ENCODE measurements around the gene EHMT1. TPM values are rescaled to one million over a fixed set of nuclear protein-coding genes. Genes with fewer than 3 reads are reported as not detected.

EHMT1 gene
- total RNA-seq, 1 experiment from 2014 or later, result 35.9 TPM

- no peak overlapping the region for H2AFZ ChIP-seq (ENCODE audit: low read length)
- peaks cover 15% of the 10 kb centered on the region for H3K4me1 ChIP-seq (ENCODE audit: low read length)
- H3K4me2 ChIP-seq (ENCODE audit: low read depth, low read length, poor library complexity, severe bottlenecking), result no peak overlapping the region
- H3K27ac ChIP-seq (ENCODE audit: low read length), result no peak overlapping the region
- no peaks in the 10 kb centered on the region for H3K27me3 ChIP-seq (ENCODE audit: low read length)
- H3K9me3 ChIP-seq (ENCODE audit: low read length), result no peaks in the 10 kb centered on the region
- H3K9me2 ChIP-seq (replicated peaks; ENCODE audit: insufficient read depth, low read length), result no peaks in the 10 kb centered on the region
- no peak for DNase-seq
- H4K20me1 ChIP-seq (ENCODE audit: insufficient read depth, low read depth, low read length), result no peaks in the 10 kb centered on the region; the same call in 1 of the 2 replicates
- H3K9ac ChIP-seq (ENCODE audit: low read length), result no peak overlapping the region
- no peak overlapping the region for H3K4me3 ChIP-seq (ENCODE audit: low read length)
- peaks cover 24% of the 10 kb centered on the region for H3K79me2 ChIP-seq (ENCODE audit: low read length)
- peaks cover 44% of the 10 kb centered on the region for H3K36me3 ChIP-seq (ENCODE audit: insufficient read depth, low read length)
Measured at GRCh38 chr9:137748741-137749140, 129.9 kb downstream of the EHMT1 start.

DNA sequence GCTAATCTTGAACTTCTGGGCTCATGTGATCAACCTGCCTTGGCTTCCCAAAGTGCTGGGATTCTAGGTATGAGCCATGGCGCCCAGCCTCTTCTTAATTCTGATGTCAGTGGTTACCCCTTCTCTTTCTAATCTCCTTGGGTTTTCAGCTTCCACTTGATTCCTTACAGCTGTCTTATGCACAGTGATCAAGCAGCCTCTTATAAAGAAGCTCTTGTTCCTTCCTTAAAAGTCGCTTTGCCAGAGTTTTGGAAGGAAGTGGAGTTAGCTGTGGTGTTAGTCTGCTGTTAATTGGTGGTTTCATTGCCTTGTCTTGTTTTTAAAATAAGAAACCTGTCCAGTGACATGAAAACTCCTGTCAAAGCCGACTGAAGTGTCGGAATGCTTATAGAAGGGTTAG lies 130.7 kb downstream of the EHMT1 start:
- Histone ChIP-seq H4K20me1 (ENCODE audit: insufficient read depth, low read depth, low read length) (no peaks in the 10 kb centered on the region; the same call in 1 of the 2 replicates), H2AFZ (ENCODE audit: low read length) (no peak overlapping the region), H3K36me3 (ENCODE audit: insufficient read depth, low read length) (peaks cover 43% of the 10 kb centered on the region), H3K9ac (ENCODE audit: low read length) (no peak overlapping the region), H3K9me2 (replicated peaks; ENCODE audit: insufficient read depth, low read length) (no peaks in the 10 kb centered on the region), H3K79me2 (ENCODE audit: low read length) (peaks cover 24% of the 10 kb centered on the region), H3K27me3 (ENCODE audit: low read length) (no peaks in the 10 kb centered on the region), H3K4me3 (ENCODE audit: low read length) (no peak overlapping the region), H3K4me1 (ENCODE audit: low read length) (peaks cover 12% of the 10 kb centered on the region), H3K27ac (ENCODE audit: low read length) (no peak overlapping the region), H3K9me3 (ENCODE audit: low read length) (no peaks in the 10 kb centered on the region), H3K4me2 (ENCODE audit: low read depth, low read length, poor library complexity, severe bottlenecking) (no peak overlapping the region)
- DNase-seq, result no peak

DNA sequence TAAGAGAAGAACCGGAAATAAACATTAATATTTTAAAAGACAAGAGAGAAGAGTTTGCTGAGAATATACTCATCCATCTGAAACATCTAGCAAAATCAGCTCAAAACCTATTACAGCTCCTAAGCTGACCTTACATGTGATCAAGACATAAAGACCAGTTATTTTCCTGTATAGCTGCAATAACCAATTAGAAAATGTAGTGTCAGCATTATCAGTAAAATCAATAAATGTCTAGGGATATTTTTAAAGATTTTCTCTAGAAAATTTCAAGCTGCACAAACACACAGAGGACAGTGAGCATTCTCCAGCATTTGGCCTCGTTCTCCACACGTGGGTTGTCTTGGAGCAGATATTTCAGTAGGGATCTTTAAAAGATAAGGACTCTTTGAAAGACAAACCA lies 131.2 kb downstream of the EHMT1 start:
- Histone ChIP-seq H2AFZ (ENCODE audit: low read length) (no peak overlapping the region), H3K9ac (ENCODE audit: low read length) (no peak overlapping the region), H3K79me2 (ENCODE audit: low read length) (peaks cover 24% of the 10 kb centered on the region), H4K20me1 (ENCODE audit: insufficient read depth, low read depth, low read length) (no peaks in the 10 kb centered on the region; the same call in 1 of the 2 replicates), H3K4me2 (ENCODE audit: low read depth, low read length, poor library complexity, severe bottlenecking) (no peak overlapping the region), H3K27ac (ENCODE audit: low read length) (no peak overlapping the region), H3K9me2 (replicated peaks; ENCODE audit: insufficient read depth, low read length) (no peaks in the 10 kb centered on the region), H3K36me3 (ENCODE audit: insufficient read depth, low read length) (peaks cover 46% of the 10 kb centered on the region), H3K27me3 (ENCODE audit: low read length) (no peaks in the 10 kb centered on the region), H3K4me3 (ENCODE audit: low read length) (no peak overlapping the region), H3K9me3 (ENCODE audit: low read length) (no peaks in the 10 kb centered on the region), H3K4me1 (ENCODE audit: low read length) (peaks cover 7% of the 10 kb centered on the region)
- no peak for DNase-seq

GRCh38 chr9:137750566-137750965 lies 131.8 kb downstream of the EHMT1 start:
- no peaks in the 10 kb centered on the region for H3K9me3 ChIP-seq (ENCODE audit: low read length)
- H3K4me3 ChIP-seq (ENCODE audit: low read length), result no peak overlapping the region
- no peaks in the 10 kb centered on the region; the same call in 1 of the 2 replicates for H4K20me1 ChIP-seq (ENCODE audit: insufficient read depth, low read depth, low read length)
- no peaks in the 10 kb centered on the region for H3K27me3 ChIP-seq (ENCODE audit: low read length)
- peaks cover 50% of the 10 kb centered on the region for H3K36me3 ChIP-seq (ENCODE audit: insufficient read depth, low read length)
- no peak for DNase-seq
- no peaks in the 10 kb centered on the region for H3K9me2 ChIP-seq (replicated peaks; ENCODE audit: insufficient read depth, low read length)
- H2AFZ ChIP-seq (ENCODE audit: low read length), result no peak overlapping the region
- peaks cover 23% of the 10 kb centered on the region for H3K79me2 ChIP-seq (ENCODE audit: low read length)
- no peak overlapping the region for H3K4me2 ChIP-seq (ENCODE audit: low read depth, low read length, poor library complexity, severe bottlenecking)
- no peak overlapping the region for H3K9ac ChIP-seq (ENCODE audit: low read length)
- peaks cover 3% of the 10 kb centered on the region for H3K4me1 ChIP-seq (ENCODE audit: low read length)
- no peak overlapping the region for H3K27ac ChIP-seq (ENCODE audit: low read length)

GRCh38 chr9:137751616-137752015 lies 132.8 kb downstream of the EHMT1 start:
- Histone ChIP-seq H3K9ac (ENCODE audit: low read length) (no peak overlapping the region), H4K20me1 (ENCODE audit: insufficient read depth, low read depth, low read length) (no peaks in the 10 kb centered on the region), H2AFZ (ENCODE audit: low read length) (no peak overlapping the region), H3K27me3 (ENCODE audit: low read length) (no peaks in the 10 kb centered on the region), H3K4me1 (ENCODE audit: low read length) (no peaks in the 10 kb centered on the region), H3K79me2 (ENCODE audit: low read length) (peaks cover 26% of the 10 kb centered on the region), H3K4me3 (ENCODE audit: low read length) (no peak overlapping the region), H3K4me2 (ENCODE audit: low read depth, low read length, poor library complexity, severe bottlenecking) (no peak overlapping the region), H3K27ac (ENCODE audit: low read length) (no peak overlapping the region), H3K36me3 (ENCODE audit: insufficient read depth, low read length) (peaks cover 49% of the 10 kb centered on the region), H3K9me2 (replicated peaks; ENCODE audit: insufficient read depth, low read length) (no peaks in the 10 kb centered on the region), H3K9me3 (ENCODE audit: low read length) (no peaks in the 10 kb centered on the region)
- DNase-seq, result no peak

DNA sequence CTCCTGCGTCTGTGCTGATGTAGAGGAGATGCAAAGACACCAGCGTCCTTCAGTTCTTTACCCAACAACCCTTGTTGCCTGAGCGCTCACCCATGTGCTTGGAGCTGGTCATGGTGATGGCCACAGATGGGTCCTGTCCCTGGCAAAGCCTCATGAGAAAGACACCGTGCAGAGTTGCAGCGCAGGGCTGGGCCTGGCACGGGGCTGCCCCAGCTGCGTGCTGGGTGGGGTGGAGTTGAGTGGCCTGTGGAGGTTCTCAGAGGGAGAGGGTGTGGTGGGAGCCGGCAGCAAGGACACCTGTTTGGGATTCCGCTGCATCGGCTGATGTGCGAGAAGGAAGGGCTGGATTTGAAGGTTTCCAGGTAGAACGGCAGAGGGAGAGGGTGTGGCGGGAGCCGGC lies 133.6 kb downstream of the EHMT1 start:
- no peak for DNase-seq
- no peak overlapping the region for H3K9ac ChIP-seq (ENCODE audit: low read length)
- H3K4me1 ChIP-seq (ENCODE audit: low read length), result no peaks in the 10 kb centered on the region
- H3K79me2 ChIP-seq (ENCODE audit: low read length), result peaks cover 33% of the 10 kb centered on the region
- H3K9me3 ChIP-seq (ENCODE audit: low read length), result no peaks in the 10 kb centered on the region
- peaks cover 44% of the 10 kb centered on the region for H3K36me3 ChIP-seq (ENCODE audit: insufficient read depth, low read length)
- H4K20me1 ChIP-seq (ENCODE audit: insufficient read depth, low read depth, low read length), result no peaks in the 10 kb centered on the region
- H3K27me3 ChIP-seq (ENCODE audit: low read length), result no peaks in the 10 kb centered on the region
- H3K4me3 ChIP-seq (ENCODE audit: low read length), result no peak overlapping the region
- H3K9me2 ChIP-seq (replicated peaks; ENCODE audit: insufficient read depth, low read length), result no peaks in the 10 kb centered on the region
- no peak overlapping the region for H2AFZ ChIP-seq (ENCODE audit: low read length)
- H3K27ac ChIP-seq (ENCODE audit: low read length), result no peak overlapping the region
- H3K4me2 ChIP-seq (ENCODE audit: low read depth, low read length, poor library complexity, severe bottlenecking), result no peak overlapping the region

GRCh38 chr9:137753192-137753765 lies 134.5 kb downstream of the EHMT1 start:
- Histone ChIP-seq H3K27me3 (ENCODE audit: low read length) (no peaks in the 10 kb centered on the region), H3K4me1 (ENCODE audit: low read length) (no peaks in the 10 kb centered on the region), H3K4me2 (ENCODE audit: low read depth, low read length, poor library complexity, severe bottlenecking) (no peak overlapping the region), H3K9me2 (replicated peaks; ENCODE audit: insufficient read depth, low read length) (no peaks in the 10 kb centered on the region), H3K9ac (ENCODE audit: low read length) (no peak overlapping the region), H3K9me3 (ENCODE audit: low read length) (no peaks in the 10 kb centered on the region), H2AFZ (ENCODE audit: low read length) (no peak overlapping the region), H3K79me2 (ENCODE audit: low read length) (peaks cover 28% of the 10 kb centered on the region), H3K4me3 (ENCODE audit: low read length) (no peak overlapping the region), H3K27ac (ENCODE audit: low read length) (no peak overlapping the region), H4K20me1 (ENCODE audit: insufficient read depth, low read depth, low read length) (no peaks in the 10 kb centered on the region), H3K36me3 (ENCODE audit: insufficient read depth, low read length) (peaks cover 42% of the 10 kb centered on the region)
- DNase-seq, result no peak

DNA sequence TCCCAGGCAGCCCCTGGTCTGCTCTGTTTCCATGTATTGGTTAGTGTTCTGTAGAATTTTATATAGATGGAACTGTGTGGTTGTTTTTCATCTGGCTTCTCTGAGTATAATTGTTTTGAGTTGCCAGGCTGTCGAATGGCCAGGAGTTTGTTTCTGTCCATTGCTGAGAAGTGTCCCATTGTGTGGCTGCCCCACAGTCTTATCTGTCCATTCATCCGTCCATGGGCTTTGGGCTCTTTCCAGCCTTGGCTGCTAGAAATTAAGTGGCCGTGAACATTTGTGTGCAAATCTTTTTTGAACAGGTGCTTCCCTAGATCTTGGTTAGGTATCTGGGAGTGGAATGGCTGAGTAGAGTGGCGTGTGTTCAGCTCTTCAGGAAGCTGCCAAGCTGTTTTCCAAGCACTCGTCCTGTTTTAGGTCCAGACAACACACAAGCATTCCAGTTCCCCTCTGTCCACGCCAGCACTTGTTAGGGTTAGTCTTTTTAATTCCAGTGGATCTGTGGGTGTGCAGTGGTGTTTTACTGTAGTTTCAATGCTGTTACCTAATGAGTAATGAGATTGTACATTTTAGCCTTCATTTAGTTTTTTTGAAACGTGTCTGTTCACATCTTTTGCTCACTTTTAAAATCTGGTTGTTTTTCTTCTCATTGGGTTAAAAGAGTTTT lies 136.6 kb downstream of the EHMT1 start:
- DNase-seq, result no peak
- Histone ChIP-seq H3K4me1 (ENCODE audit: low read length) (no peaks in the 10 kb centered on the region), H3K4me2 (ENCODE audit: low read depth, low read length, poor library complexity, severe bottlenecking) (no peak overlapping the region), H3K9ac (ENCODE audit: low read length) (no peak overlapping the region), H3K9me3 (ENCODE audit: low read length) (no peaks in the 10 kb centered on the region), H3K27ac (ENCODE audit: low read length) (no peak overlapping the region), H4K20me1 (ENCODE audit: insufficient read depth, low read depth, low read length) (no peaks in the 10 kb centered on the region), H3K9me2 (replicated peaks; ENCODE audit: insufficient read depth, low read length) (no peaks in the 10 kb centered on the region), H2AFZ (ENCODE audit: low read length) (no peak overlapping the region), H3K36me3 (ENCODE audit: insufficient read depth, low read length) (peaks cover 33% of the 10 kb centered on the region), H3K27me3 (ENCODE audit: low read length) (no peaks in the 10 kb centered on the region), H3K79me2 (ENCODE audit: low read length) (peaks cover 23% of the 10 kb centered on the region), H3K4me3 (ENCODE audit: low read length) (no peak overlapping the region)

All from Karpas-422 (cell line).